ENCODE results near the gene KCNJ10.

KCNJ10 gene

DNA sequence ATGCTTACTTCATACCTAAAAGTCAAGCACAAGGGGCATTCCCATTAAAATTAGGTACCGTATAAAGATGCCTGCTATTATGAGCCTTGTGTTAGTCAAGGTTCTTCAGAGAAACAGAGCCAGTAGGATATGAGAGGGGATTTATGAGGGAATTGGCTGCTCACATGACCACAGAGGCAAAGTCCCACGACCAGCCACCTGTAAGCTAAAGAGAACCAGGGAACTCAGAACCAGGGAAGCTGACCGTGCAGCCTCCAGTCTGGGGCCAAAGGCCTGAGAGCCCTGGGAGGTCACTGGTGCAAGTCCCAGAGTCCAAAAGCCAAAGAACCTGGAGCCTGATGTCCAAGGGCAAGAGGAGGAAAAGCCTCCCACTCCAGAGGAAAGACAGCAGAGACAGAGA, 58.2 kb downstream of the KCNJ10 start:
- H4K20me1 ChIP-seq (ENCODE audit: control insufficient read depth, insufficient read depth, low read depth, low read length) = no peaks in the 10 kb centered on the region
- H3K27ac ChIP-seq (ENCODE audit: low read depth, low read length) = no peak overlapping the region
- no peaks in the 10 kb centered on the region for H3K36me3 ChIP-seq (ENCODE audit: control insufficient read depth, low read length)
- TF ChIP-seq, protein P1, sequence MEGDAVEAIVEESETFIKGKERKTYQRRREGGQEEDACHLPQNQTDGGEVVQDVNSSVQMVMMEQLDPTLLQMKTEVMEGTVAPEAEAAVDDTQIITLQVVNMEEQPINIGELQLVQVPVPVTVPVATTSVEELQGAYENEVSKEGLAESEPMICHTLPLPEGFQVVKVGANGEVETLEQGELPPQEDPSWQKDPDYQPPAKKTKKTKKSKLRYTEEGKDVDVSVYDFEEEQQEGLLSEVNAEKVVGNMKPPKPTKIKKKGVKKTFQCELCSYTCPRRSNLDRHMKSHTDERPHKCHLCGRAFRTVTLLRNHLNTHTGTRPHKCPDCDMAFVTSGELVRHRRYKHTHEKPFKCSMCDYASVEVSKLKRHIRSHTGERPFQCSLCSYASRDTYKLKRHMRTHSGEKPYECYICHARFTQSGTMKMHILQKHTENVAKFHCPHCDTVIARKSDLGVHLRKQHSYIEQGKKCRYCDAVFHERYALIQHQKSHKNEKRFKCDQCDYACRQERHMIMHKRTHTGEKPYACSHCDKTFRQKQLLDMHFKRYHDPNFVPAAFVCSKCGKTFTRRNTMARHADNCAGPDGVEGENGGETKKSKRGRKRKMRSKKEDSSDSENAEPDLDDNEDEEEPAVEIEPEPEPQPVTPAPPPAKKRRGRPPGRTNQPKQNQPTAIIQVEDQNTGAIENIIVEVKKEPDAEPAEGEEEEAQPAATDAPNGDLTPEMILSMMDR (IDR thresholded peaks at IDR 0.05; ENCODE audit: low read depth, low read length, poor library complexity, severe bottlenecking) = no peak
- no peak for TF ChIP-seq EZH2phosphoT487 (IDR thresholded peaks at IDR 0.05; ENCODE audit: borderline replicate concordance, low read length)
- H3K4me2 ChIP-seq (ENCODE audit: low read length) = no peak overlapping the region
- peaks cover 9% of the 10 kb centered on the region; the same call in 1 of the 2 replicates for H3K27me3 ChIP-seq (ENCODE audit: control insufficient read depth, low read length)
- no peaks in the 10 kb centered on the region for H3K9me3 ChIP-seq (ENCODE audit: control insufficient read depth, insufficient read depth, low read length)
- no peaks in the 10 kb centered on the region for H3K79me2 ChIP-seq (ENCODE audit: control insufficient read depth, low read length)
- peaks cover 15% of the 10 kb centered on the region for H3K4me1 ChIP-seq (ENCODE audit: control insufficient read depth, low read length)
- H3K9me2 ChIP-seq (replicated peaks; ENCODE audit: control insufficient read depth, low read length) = no peaks in the 10 kb centered on the region
- H3K4me3 ChIP-seq (ENCODE audit: low read length) = no peak overlapping the region
- no peaks in the 10 kb centered on the region; the same call in 1 of the 2 replicates for H3F3A ChIP-seq (ENCODE audit: control insufficient read depth, insufficient read depth)

DNA sequence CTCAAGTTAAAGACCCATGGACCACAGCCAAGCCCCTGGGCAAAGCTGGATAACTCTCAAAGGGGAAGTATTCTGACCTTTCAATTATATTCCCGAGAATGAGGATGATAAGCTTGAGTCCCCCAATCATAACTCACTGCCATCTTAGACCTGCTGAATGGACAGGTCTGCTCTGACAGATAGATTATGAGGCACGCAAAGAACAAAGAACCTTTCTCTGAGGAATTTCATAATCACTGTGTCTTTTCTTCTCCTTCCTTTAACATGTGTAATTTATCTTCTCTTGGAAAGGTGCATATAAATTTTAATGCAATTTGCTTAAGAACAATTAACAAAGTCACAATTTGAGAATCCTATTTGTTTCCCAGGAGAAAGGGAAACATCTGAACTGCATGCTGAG, 60.2 kb downstream of the KCNJ10 start:
- Histone ChIP-seq H3K9me3 (ENCODE audit: control insufficient read depth, insufficient read depth, low read length) (no peaks in the 10 kb centered on the region), H4K20me1 (ENCODE audit: control insufficient read depth, insufficient read depth, low read depth, low read length) (no peaks in the 10 kb centered on the region), H3F3A (ENCODE audit: control insufficient read depth, insufficient read depth) (no peaks in the 10 kb centered on the region; the same call in 1 of the 2 replicates), H3K4me1 (ENCODE audit: control insufficient read depth, low read length) (peaks cover 15% of the 10 kb centered on the region), H3K79me2 (ENCODE audit: control insufficient read depth, low read length) (no peaks in the 10 kb centered on the region), H3K4me2 (ENCODE audit: low read length) (no peak overlapping the region), H3K36me3 (ENCODE audit: control insufficient read depth, low read length) (no peaks in the 10 kb centered on the region), H3K4me3 (ENCODE audit: low read length) (no peak overlapping the region), H3K27ac (ENCODE audit: low read depth, low read length) (no peak overlapping the region), H3K27me3 (ENCODE audit: control insufficient read depth, low read length) (peaks cover 9% of the 10 kb centered on the region; the same call in 1 of the 2 replicates), H3K9me2 (replicated peaks; ENCODE audit: control insufficient read depth, low read length) (no peaks in the 10 kb centered on the region)
- TF ChIP-seq, protein P1 (IDR thresholded peaks at IDR 0.05; ENCODE audit: low read depth, low read length, poor library complexity, severe bottlenecking) = no peak
- no peak for TF ChIP-seq EZH2phosphoT487 (IDR thresholded peaks at IDR 0.05; ENCODE audit: borderline replicate concordance, low read length)

DNA sequence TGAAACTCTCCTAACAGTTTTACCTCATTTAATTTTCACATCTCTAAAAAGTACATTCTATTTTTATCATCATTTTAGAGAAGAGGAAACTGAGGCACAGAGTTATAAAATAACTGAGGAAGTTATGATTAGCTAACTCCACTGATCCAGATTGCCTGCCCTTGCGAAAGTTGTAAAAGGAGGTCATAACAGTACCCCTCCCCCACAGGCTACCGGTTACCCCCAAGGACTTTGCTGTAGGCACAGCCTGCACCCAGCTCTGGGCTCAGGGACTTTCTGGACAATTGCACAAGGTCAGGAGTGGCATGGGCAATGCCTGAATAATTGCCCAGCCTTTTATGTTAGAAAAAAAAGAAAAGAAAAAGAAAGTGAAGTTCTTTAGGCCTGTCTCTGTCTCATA, 60.9 kb downstream of the KCNJ10 start:
- Histone ChIP-seq H3K79me2 (ENCODE audit: control insufficient read depth, low read length) (no peaks in the 10 kb centered on the region), H3K36me3 (ENCODE audit: control insufficient read depth, low read length) (no peaks in the 10 kb centered on the region), H3K9me2 (replicated peaks; ENCODE audit: control insufficient read depth, low read length) (no peaks in the 10 kb centered on the region), H3K4me2 (ENCODE audit: low read length) (peak overlapping the region; percentile 22; the same call in 1 of the 2 replicates), H3F3A (ENCODE audit: control insufficient read depth, insufficient read depth) (no peaks in the 10 kb centered on the region; the same call in 1 of the 2 replicates), H3K27me3 (ENCODE audit: control insufficient read depth, low read length) (peaks cover 9% of the 10 kb centered on the region; the same call in 1 of the 2 replicates), H3K4me3 (ENCODE audit: low read length) (no peak overlapping the region), H4K20me1 (ENCODE audit: control insufficient read depth, insufficient read depth, low read depth, low read length) (no peaks in the 10 kb centered on the region), H3K27ac (ENCODE audit: low read depth, low read length) (no peak overlapping the region), H3K9me3 (ENCODE audit: control insufficient read depth, insufficient read depth, low read length) (no peaks in the 10 kb centered on the region), H3K4me1 (ENCODE audit: control insufficient read depth, low read length) (peaks cover 15% of the 10 kb centered on the region)
- no peak for TF ChIP-seq EZH2phosphoT487 (IDR thresholded peaks at IDR 0.05; ENCODE audit: borderline replicate concordance, low read length)
- TF ChIP-seq, protein P1 (IDR thresholded peaks at IDR 0.05; ENCODE audit: low read depth, low read length, poor library complexity, severe bottlenecking) = no peak
